Ovary (tissue), 9 donors: ENCODE results near the gene NRSN2. TPM values are rescaled to one million over a fixed set of nuclear protein-coding genes. Genes with fewer than 3 reads are reported as not detected.

Source experiments
- DNase-seq, 5 donors: peaks; one replicate each; pipeline ENCODE4 v3.0.0-alpha.2; 2019 to 2020
- H3K27ac ChIP-seq, 2 donors: fragments of 200-600 bp; one replicate each; pipeline versions ENCODE4 v1.5.1 to v1.8.0; 2019 to 2022
- H3K27me3 ChIP-seq: fragments of 200-600 bp; one replicate; pipeline ENCODE4 v1.8.0; 2022
- H3K36me3 ChIP-seq: fragments of 200-600 bp; sonication (generic); one replicate; pipeline ENCODE4 v1.5.1; 2019
- H3K4me1 ChIP-seq: one replicate; pipeline ENCODE4 v1.8.1; 2013; ENCODE audit warnings: mild to moderate bottlenecking, moderate library complexity; ENCODE audit not compliant: insufficient read depth
- H3K4me3 ChIP-seq: fragments of 200-600 bp; sonication (generic); one replicate; pipeline ENCODE4 v1.5.1; 2017
- H3K9me3 ChIP-seq, 2 donors: fragments of 200-600 bp in 1 of 2; sonication (generic) in 1 of 2; one replicate each; pipeline versions ENCODE4 v1.5.1 to v1.8.1; 2013 to 2019; ENCODE audit warnings: mild to moderate bottlenecking in 1 of 2, moderate library complexity in 1 of 2
- EP300 ChIP-seq: sonication (generic); formaldehyde crosslinking; IDR thresholded peaks from one replicate; pipeline ENCODE4 v1.6.1; 2017; ENCODE audit warnings: antibody characterized with exemption
- POLR2A ChIP-seq: fragments of 450-650 bp; IDR thresholded peaks from one replicate; pipeline ENCODE4 v1.6.1; 2017; ENCODE audit warnings: antibody characterized with exemption, mild to moderate bottlenecking, moderate library complexity
- WGBS, 3 donors: extraction: QIAGEN DNeasy Blood & Tissue Kit in 1 of 3; methylation state at CpG; one replicate each; pipeline versions ENCODE4 v1.1.5 to v1.1.7; 2013 to 2017; 5-methylcytosine and 5-hydroxymethylcytosine counted together
- intact Hi-C, 4 donors: fragments of 100-400 bp; cut with DNase I; formaldehyde crosslinking; loops; one replicate each; pipeline versions ENCODE4 v1.11.0 to v1.15.1; 2022 to 2023
- polyA plus RNA-seq, 2 donors: library from polyadenylated mRNA; stranded (reverse); fragments of 200-250 nt in 1 of 2; fragments of 350-450 nt in 1 of 2; fragmentation: Illumina TruSeq in 1 of 2; extraction: RNeasy Lipid Tissue Mini Kit (QIAGEN cat#74804) in 1 of 2; gene quantifications; one replicate each; pipeline ENCODE4 v1.2.3, GENCODE V29; 2013 to 2014
- total RNA-seq, 7 donors: library from RNA; depleted of rRNA in 2 of 7; stranded (reverse); fragments of >200 nt in 2 of 7; fragmentation: NEBNext Ultra II Directional in 3 of 7; extraction: Animal tissue kit (Norgen Biotek cat#: 25700) in 3 of 7; gene quantifications; one replicate each; pipeline versions ENCODE4 v1.1.0 to v1.2.4, GENCODE V29; 2016 to 2023
- TF ChIP-seq, protein P1 (sequence below), 3 donors: fragments of 450-650 bp in 2 of 3; fragments of 200-600 bp in 1 of 3; IDR thresholded peaks; one replicate each; pipeline versions ENCODE4 v1.5.1 to v1.8.0; 2016 to 2022; ENCODE audit warnings: antibody characterized with exemption in 3 of 3, mild to moderate bottlenecking in 1 of 3
- donor health status: DM: no; HTN: no; CAD: no; lungs with moderate emphysema.
- donor health status: DM: no; HTN: no; CAD: no.
- donor health status: Bipolar disorder and iron deficiency.
- donor health status: DM: yes; HTN: yes; CAD: no.
- donor health status: DM: no; HTN: no; CAD: no.
- donor health status: DM: yes; HTN: yes; CAD: no.

The NRSN2 gene
- total and polyA plus RNA-seq, 9 donors, result 20.5 to 77.9 (median 43.2) TPM

DNA sequence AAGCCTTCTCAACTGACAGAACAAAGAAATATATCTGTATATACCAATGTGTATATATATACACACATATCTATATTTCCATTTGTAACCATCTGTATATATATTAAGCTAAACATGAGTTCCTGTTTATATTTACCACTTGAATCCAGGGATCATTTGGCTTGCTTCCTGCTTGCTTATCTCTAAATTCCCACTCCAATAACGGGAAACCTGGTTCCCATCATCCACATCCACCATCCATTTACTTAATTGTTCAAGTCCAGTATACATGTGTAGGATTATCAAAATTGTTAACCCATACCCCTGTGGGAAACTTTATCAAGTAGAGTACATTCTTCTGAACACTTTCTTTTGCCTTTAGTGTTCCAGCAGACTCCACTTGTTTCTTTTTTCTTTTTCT is 34.0 kb upstream of the NRSN2 start:
- Histone ChIP-seq H3K27me3 (no peaks in the 10 kb centered on the region), H3K4me1 (no peaks in the 10 kb centered on the region), H3K9me3 (no peaks in the 10 kb centered on the region), H3K36me3 (no peaks in the 10 kb centered on the region), H3K27ac (no peak overlapping the region), H3K4me3 (no peak overlapping the region)
- no peak for DNase-seq
- intact Hi-C loops, result no loop called here
- 17 to 50% (median 48%) methylated on average over 1 of the region's 1 CpG for WGBS, 3 donors
- TF ChIP-seq EP300 (no peak), POLR2A (no peak)
- TF ChIP-seq, protein P1, sequence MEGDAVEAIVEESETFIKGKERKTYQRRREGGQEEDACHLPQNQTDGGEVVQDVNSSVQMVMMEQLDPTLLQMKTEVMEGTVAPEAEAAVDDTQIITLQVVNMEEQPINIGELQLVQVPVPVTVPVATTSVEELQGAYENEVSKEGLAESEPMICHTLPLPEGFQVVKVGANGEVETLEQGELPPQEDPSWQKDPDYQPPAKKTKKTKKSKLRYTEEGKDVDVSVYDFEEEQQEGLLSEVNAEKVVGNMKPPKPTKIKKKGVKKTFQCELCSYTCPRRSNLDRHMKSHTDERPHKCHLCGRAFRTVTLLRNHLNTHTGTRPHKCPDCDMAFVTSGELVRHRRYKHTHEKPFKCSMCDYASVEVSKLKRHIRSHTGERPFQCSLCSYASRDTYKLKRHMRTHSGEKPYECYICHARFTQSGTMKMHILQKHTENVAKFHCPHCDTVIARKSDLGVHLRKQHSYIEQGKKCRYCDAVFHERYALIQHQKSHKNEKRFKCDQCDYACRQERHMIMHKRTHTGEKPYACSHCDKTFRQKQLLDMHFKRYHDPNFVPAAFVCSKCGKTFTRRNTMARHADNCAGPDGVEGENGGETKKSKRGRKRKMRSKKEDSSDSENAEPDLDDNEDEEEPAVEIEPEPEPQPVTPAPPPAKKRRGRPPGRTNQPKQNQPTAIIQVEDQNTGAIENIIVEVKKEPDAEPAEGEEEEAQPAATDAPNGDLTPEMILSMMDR (IDR thresholded peaks at IDR 0.05), result no peak

DNA sequence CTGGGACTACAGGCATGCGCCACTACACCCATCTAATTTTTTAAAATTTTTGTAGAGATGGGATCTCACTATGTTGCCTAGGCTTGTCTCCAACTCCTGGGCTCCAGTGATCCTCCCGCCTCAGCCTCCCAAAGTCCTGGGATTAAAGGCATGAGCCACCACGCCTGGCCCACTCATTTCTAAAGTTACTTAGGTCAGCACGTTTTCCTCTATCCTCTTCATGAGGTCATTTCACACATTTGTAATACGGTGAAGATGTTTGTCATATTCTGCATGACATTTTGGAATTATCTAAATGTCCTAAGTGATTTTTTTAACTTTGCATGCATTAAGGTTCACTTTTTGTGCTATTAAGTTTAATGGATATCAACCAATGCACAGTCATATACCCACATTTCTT is 33.5 kb upstream of the NRSN2 start:
- intact Hi-C loops, result no loop called here
- Histone ChIP-seq H3K4me1 (no peaks in the 10 kb centered on the region), H3K4me3 (no peak overlapping the region), H3K36me3 (no peaks in the 10 kb centered on the region), H3K27ac (no peak overlapping the region), H3K27me3 (no peaks in the 10 kb centered on the region), H3K9me3 (no peaks in the 10 kb centered on the region)
- DNase-seq, result peak in 1 of 5 donors; percentile 18
- TF ChIP-seq EP300 (no peak), POLR2A (no peak)
- TF ChIP-seq, protein P1 (IDR thresholded peaks at IDR 0.05), result no peak
- WGBS, 3 donors, result 90 to 95% (median 92%) methylated on average over 5 of the region's 5 CpGs

DNA sequence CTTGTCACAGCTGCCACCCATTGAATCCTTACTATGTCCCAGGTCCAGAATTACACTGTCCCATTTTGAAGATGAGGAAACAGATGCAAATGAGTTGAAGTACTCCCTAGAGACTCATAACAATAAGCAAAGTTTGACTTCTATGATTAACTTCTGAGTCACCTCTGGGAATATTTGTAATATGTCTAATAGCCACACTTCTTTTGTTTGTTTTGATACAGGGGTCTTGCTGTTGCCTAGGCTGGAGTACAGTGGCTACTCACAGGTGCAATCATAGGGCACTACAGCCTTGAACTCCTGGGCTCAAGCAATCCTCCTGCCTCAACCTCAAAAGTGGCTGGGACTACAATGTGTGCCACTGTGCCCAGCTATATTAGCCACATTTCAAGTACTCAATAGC is 33.0 kb upstream of the NRSN2 start:
- H3K36me3 ChIP-seq, result no peaks in the 10 kb centered on the region
- TF ChIP-seq POLR2A (no peak), EP300 (no peak)
- TF ChIP-seq, protein P1 (IDR thresholded peaks at IDR 0.05), result no peak
- DNase-seq, result no peak
- H3K9me3 ChIP-seq, result no peaks in the 10 kb centered on the region
- H3K27ac ChIP-seq, result no peak overlapping the region
- no peaks in the 10 kb centered on the region for H3K4me1 ChIP-seq
- intact Hi-C loops, result no loop called here
- H3K27me3 ChIP-seq, result no peaks in the 10 kb centered on the region
- H3K4me3 ChIP-seq, result no peak overlapping the region

DNA sequence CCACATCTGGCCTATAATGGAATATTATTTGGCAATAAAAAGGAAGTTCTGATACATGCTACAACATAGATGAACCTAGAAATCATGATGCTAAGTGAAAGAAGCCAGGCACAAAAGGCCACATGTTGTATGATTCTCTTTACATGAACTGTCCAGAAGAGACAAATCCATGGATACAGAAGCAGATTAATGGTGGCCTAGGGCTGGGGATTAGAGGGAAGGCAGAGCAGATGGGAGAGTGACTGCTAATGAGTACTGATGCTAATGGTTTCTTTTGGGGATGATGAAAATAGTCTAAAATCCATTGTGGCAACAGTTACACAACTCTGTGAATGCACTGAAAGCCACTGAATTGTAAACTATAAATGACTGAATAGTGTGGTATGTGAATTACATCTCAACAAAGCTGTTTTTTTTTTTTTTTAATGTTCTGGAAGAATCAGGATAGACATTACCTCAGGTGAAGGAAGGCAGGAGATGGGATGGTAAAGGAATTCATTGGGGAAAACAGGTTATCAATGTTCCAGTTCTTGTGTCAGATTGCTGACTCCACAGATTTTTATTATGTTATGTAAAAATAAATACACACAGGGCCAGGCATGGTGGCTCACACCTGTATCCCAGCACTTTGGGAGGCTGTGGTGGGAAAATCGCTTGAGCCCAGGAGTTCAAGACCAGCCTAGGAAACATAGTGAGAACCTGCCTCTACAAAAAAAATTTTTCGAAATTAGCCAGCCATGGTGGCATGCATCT is 30.4 kb upstream of the NRSN2 start:
- TF ChIP-seq, protein P1 (IDR thresholded peaks at IDR 0.05), result no peak
- TF ChIP-seq EP300 (no peak), POLR2A (no peak)
- 95 to 98% (median 97%) methylated on average over 2 of the region's 2 CpGs for WGBS, 3 donors
- intact Hi-C loops, result no loop called here
- Histone ChIP-seq H3K36me3 (no peaks in the 10 kb centered on the region), H3K4me3 (no peak overlapping the region), H3K27me3 (no peaks in the 10 kb centered on the region), H3K9me3 (no peaks in the 10 kb centered on the region), H3K27ac (no peak overlapping the region), H3K4me1 (no peaks in the 10 kb centered on the region)
- no peak for DNase-seq
